Measurements from ENCODE around the gene OTX2. TPM values are rescaled to one million over a fixed set of nuclear protein-coding genes. Genes with fewer than 3 reads are reported as not detected.

Gene OTX2
- total RNA-seq, 1 experiment from 2014 or later: not detected

DNA sequence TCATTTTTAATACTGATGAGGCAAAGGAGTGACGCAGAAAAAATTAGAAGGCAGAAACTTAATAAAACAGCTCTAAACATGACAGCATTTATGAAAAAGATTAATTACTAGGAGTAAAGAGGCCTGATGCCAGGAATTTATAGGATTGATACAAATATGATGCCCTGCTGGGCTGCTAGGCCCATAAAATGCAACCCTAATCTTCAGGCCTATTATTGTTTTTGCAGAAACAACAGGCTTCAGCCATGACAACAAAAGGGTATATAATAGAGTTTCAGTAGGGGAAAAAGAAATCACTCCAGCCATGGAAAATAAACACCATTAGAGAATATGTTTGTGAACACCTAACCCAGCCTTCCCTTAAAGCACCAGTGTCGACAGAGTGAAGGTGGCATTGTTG, 50.6 kb downstream of the OTX2 start:
- TF ChIP-seq RAD21 (IDR thresholded peaks at IDR 0.05; ENCODE audit: low read depth) (no peak), SRF (IDR thresholded peaks at IDR 0.05; ENCODE audit: low read depth) (no peak)
- TF ChIP-seq, protein P1, sequence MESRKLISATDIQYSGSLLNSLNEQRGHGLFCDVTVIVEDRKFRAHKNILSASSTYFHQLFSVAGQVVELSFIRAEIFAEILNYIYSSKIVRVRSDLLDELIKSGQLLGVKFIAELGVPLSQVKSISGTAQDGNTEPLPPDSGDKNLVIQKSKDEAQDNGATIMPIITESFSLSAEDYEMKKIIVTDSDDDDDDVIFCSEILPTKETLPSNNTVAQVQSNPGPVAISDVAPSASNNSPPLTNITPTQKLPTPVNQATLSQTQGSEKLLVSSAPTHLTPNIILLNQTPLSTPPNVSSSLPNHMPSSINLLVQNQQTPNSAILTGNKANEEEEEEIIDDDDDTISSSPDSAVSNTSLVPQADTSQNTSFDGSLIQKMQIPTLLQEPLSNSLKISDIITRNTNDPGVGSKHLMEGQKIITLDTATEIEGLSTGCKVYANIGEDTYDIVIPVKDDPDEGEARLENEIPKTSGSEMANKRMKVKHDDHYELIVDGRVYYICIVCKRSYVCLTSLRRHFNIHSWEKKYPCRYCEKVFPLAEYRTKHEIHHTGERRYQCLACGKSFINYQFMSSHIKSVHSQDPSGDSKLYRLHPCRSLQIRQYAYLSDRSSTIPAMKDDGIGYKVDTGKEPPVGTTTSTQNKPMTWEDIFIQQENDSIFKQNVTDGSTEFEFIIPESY (IDR thresholded peaks at IDR 0.05; ENCODE audit: extremely low read depth, insufficient replicate concordance, low read length): no peak
- TF ChIP-seq, protein P2, sequence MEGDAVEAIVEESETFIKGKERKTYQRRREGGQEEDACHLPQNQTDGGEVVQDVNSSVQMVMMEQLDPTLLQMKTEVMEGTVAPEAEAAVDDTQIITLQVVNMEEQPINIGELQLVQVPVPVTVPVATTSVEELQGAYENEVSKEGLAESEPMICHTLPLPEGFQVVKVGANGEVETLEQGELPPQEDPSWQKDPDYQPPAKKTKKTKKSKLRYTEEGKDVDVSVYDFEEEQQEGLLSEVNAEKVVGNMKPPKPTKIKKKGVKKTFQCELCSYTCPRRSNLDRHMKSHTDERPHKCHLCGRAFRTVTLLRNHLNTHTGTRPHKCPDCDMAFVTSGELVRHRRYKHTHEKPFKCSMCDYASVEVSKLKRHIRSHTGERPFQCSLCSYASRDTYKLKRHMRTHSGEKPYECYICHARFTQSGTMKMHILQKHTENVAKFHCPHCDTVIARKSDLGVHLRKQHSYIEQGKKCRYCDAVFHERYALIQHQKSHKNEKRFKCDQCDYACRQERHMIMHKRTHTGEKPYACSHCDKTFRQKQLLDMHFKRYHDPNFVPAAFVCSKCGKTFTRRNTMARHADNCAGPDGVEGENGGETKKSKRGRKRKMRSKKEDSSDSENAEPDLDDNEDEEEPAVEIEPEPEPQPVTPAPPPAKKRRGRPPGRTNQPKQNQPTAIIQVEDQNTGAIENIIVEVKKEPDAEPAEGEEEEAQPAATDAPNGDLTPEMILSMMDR (IDR thresholded peaks at IDR 0.05 in 2 of 3, conservative IDR thresholded peaks at IDR 0.05 in 1 of 3; ENCODE audit: borderline replicate concordance in 1 of 3, insufficient read depth in 1 of 3, low read depth in 2 of 3, low read length in 2 of 3): no peak
- ChIA-PET RAD21 (ENCODE audit: low non-redundant PET in 1 of 2, low total read pairs in 2 of 2, uncharacterized antibody in 2 of 2, unreplicated experiment in 2 of 2) (no interaction called here), CTCF (no interaction called here), POLR2A (no interaction called here)
- H3K36me3 ChIP-seq (ENCODE audit: control insufficient read depth in 1 of 2, insufficient read depth in 2 of 2, low read length in 2 of 2): no peaks in the 10 kb centered on the region
- no TSS peak for BruUV-seq (replicated peaks)
- intact Hi-C loops (cut with micrococcal nuclease): no loop called here
- no peaks in the 10 kb centered on the region for H4K20me1 ChIP-seq (ENCODE audit: insufficient read depth)
- H3K27ac ChIP-seq (ENCODE audit: low read depth, low read length): no peak overlapping the region
- ATAC-seq (no peak), DNase-seq (ENCODE audit: low read depth, low spot score) (no peak)
- no peak overlapping the region for H3K4me3 ChIP-seq (replicated peaks in 1 of 2; ENCODE audit: low read depth in 1 of 2, low read length in 2 of 2)
- no peaks in the 10 kb centered on the region; the same call in 1 of the 2 replicates for H3K27me3 ChIP-seq (ENCODE audit: insufficient read depth, low read length)
- no peaks in the 10 kb centered on the region for H3K4me1 ChIP-seq (ENCODE audit: control insufficient read depth in 1 of 2, insufficient read depth in 2 of 2, low read length in 2 of 2)
- H3K4me2 ChIP-seq (ENCODE audit: low read length): no peak overlapping the region
- H3K9me2 ChIP-seq (ENCODE audit: insufficient read depth): no peaks in the 10 kb centered on the region
- no peak overlapping the region for H2AFZ ChIP-seq (ENCODE audit: low read depth, low read length, poor library complexity, severe bottlenecking)
- H3K79me2 ChIP-seq (ENCODE audit: insufficient read depth, low read length): no peaks in the 10 kb centered on the region
- H3K9ac ChIP-seq (ENCODE audit: low read length): no peak overlapping the region
- H3K9me3 ChIP-seq (ENCODE audit: control insufficient read depth in 1 of 2, insufficient read depth in 1 of 2, low read depth in 1 of 2, low read length in 2 of 2): no peaks in the 10 kb centered on the region

DNA sequence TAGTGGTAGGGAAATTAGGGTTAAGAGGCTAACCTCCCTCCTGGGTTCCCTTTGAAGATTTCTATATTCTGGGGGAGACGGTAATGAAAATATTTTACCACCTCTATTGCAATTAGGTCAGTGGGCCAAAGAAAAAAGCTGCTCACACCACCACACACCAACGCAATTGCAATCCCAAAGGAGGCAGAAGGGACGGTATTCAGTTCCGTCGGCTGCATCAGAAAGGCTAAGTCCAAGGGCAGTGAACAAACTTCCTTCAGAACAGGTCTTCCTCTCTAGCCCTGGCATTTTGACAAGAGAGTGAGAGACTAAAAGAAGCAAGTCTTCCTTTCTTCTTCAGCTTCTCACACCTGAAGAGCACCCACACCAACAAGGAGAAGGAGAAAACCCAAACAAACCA, 51.2 kb downstream of the OTX2 start:
- Histone ChIP-seq H3K36me3 (ENCODE audit: control insufficient read depth in 1 of 2, insufficient read depth in 2 of 2, low read length in 2 of 2) (no peaks in the 10 kb centered on the region), H3K27me3 (ENCODE audit: insufficient read depth, low read length) (no peaks in the 10 kb centered on the region; the same call in 1 of the 2 replicates), H3K79me2 (ENCODE audit: insufficient read depth, low read length) (no peaks in the 10 kb centered on the region), H4K20me1 (ENCODE audit: insufficient read depth) (no peaks in the 10 kb centered on the region), H3K4me1 (ENCODE audit: control insufficient read depth in 1 of 2, insufficient read depth in 2 of 2, low read length in 2 of 2) (no peaks in the 10 kb centered on the region), H3K27ac (ENCODE audit: low read depth, low read length) (no peak overlapping the region), H3K9me2 (ENCODE audit: insufficient read depth) (no peaks in the 10 kb centered on the region), H3K4me2 (ENCODE audit: low read length) (no peak overlapping the region), H3K9me3 (ENCODE audit: control insufficient read depth in 1 of 2, insufficient read depth in 1 of 2, low read depth in 1 of 2, low read length in 2 of 2) (no peaks in the 10 kb centered on the region), H3K9ac (ENCODE audit: low read length) (no peak overlapping the region), H3K4me3 (replicated peaks in 1 of 2; ENCODE audit: low read depth in 1 of 2, low read length in 2 of 2) (no peak overlapping the region), H2AFZ (ENCODE audit: low read depth, low read length, poor library complexity, severe bottlenecking) (no peak overlapping the region)
- ChIA-PET CTCF (no interaction called here), RAD21 (ENCODE audit: low non-redundant PET in 1 of 2, low total read pairs in 2 of 2, uncharacterized antibody in 2 of 2, unreplicated experiment in 2 of 2) (no interaction called here), POLR2A (no interaction called here)
- BruUV-seq (replicated peaks): no TSS peak
- ATAC-seq (no peak), DNase-seq (ENCODE audit: low read depth, low spot score) (no peak)
- intact Hi-C loops (cut with micrococcal nuclease): no loop called here
- TF ChIP-seq ZFX (IDR thresholded peaks at IDR 0.05) (no peak), EZH2 (IDR thresholded peaks at IDR 0.05) (no peak), ZNF274 (IDR thresholded peaks at IDR 0.05; ENCODE audit: low read depth, low read length) (no peak), RAD21 (IDR thresholded peaks at IDR 0.05; ENCODE audit: low read depth) (no peak), CBX3 (IDR thresholded peaks at IDR 0.05; ENCODE audit: low read depth) (no peak), EZH2phosphoT487 (IDR thresholded peaks at IDR 0.05; ENCODE audit: borderline replicate concordance) (no peak), JUND (IDR thresholded peaks at IDR 0.05) (no peak), SIN3A (IDR thresholded peaks at IDR 0.05; ENCODE audit: low read depth) (no peak), SRF (IDR thresholded peaks at IDR 0.05; ENCODE audit: low read depth) (no peak), POLR2A (IDR thresholded peaks at IDR 0.05; ENCODE audit: borderline replicate concordance, extremely low read depth, insufficient read depth, insufficient read length) (no peak), FOSL1 (IDR thresholded peaks at IDR 0.05; ENCODE audit: low read depth) (no peak)
- TF ChIP-seq, protein P3, sequence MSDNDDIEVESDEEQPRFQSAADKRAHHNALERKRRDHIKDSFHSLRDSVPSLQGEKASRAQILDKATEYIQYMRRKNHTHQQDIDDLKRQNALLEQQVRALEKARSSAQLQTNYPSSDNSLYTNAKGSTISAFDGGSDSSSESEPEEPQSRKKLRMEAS (IDR thresholded peaks at IDR 0.05): no peak
- TF ChIP-seq, protein P1 (IDR thresholded peaks at IDR 0.05; ENCODE audit: extremely low read depth, insufficient replicate concordance, low read length): no peak
